ENCODE results near the gene LHX3.
"Not testable (repeated sequence)": the region's sequence is repeated elsewhere in the genome, so short reads cannot be mapped to it uniquely, and the experiment has no call there.

The LHX3 gene

DNA sequence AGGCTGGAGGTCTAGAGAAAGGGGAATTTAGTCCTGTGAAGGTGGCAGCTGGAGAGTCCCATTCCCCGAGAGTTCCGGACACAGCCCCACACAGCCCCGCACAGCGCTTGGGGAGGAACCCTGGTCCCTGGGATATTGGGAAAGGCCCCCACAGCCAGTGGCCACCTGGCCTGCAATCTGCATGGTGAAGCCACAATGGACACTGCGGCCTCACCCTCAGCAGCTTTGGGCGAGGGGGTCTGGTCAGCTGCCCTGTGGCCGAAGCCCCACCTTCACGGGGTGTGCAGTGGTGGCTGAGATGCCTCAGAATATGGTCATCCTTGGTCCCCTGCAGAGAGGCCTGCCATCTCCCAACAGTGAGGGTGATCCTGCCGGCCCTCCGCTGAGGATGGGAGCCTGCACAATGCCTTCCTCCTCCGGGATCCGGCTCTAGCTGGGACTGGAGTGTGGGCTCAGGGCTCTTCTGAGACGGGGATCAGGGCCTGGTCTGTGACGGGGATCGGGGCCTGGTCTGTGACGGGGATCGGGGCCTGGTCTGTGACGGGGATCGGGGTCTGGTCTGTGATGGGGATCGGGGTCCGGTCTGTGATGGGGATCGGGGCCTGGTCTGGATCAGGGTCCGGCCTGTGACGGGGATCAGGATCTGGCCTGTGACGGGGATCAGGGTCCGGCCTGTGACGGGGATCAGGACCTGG, 52.9 kb downstream of the LHX3 start:
- DNase-seq: no peak

DNA sequence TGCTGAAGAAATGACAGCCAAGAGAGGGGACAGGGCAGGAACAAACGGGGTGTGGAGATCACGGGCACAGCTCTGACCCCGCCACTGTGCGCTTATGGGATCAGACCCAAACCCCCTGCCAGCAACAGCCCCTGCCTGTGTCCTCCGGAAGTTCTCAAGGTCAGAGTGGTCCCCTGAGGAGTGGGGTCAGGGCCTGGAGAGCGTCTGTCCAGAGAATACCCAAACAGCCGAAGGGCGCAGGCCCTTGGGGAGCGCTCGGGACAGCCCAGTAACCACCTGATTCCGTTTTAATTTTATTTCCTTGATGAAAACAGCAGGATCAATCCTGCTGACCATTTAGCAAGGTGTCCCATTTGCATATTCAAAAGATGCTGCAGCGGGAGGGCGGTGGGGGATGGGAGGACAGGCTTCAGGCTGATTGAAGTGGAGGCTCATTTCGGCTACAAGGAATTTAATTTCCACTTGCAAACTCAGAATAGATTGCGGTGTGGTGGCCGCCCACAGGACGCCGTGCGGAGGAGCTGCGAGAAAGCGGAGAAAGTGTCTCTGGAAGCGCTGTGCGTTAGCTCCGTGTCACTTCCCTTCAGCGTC, 53.6 kb downstream of the LHX3 start:
- DNase-seq: no peak

DNA sequence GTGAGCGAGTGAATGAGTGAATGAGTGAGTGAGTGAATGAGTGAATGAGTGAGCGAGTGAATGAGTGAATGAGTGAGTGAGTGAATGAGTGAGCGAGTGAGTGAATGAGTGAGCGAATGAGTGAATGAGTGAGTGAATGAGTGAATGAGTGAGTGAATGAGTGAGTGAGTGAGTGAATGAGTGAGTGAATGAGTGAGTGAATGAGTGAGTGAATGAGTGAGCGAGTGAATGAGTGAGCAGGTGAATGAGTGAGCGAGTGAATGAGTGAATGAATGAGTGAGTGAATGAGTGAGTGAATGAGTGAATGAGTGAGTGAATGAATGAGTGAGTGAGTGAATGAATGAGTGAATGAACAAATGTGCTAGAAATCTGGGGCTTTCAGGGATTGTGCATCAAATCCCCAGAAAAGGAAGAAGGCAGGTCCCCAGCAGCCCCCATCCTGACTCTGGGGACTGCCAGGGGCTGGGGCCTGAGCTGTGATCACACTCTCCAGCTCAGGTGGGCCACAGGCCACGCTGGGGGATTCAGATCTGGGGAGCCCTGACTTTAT, 54.2 kb downstream of the LHX3 start:
- not testable (repeated sequence) for DNase-seq

DNA sequence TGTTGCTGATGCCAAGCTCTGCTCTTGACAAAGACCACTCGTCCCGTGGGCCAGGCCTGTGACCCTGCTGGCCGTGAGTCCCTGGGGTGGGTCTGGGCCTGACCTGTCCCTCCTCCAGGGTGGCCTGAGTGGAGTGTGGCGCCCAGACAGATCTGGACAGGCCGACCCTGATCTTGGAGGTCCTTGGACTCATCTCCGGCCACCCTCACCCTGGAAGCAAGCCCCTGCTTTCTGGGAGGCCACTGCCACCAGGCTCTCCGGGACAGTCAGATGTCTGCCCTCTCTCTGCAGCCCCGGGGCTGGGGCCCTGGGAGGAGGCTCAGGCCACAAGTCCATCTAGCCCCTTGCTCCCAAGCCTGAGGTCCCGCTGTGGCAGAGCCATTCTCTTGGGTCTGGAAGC, 55.1 kb downstream of the LHX3 start:
- no peak for DNase-seq

DNA sequence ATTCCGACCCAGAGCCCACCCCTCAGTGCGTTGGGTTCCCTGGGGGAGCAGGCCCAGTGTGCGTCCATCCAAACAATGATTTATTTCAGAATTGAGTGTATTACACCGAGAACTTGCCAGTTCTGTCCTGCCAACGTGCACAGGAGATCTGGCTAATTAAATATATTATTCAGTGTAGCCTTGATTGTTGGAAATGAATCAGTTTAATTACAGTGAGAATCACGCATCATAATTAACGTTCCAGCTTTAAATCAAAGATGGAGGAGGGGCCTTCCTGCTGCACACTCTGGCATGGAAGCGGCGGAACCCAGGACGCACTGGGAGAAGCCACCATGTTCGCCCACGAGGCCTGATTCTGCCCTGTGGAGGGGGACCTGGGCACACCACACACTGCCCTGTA, 55.6 kb downstream of the LHX3 start:
- no peak for DNase-seq

- no peak for DNase-seq
Observed at GRCh38 chr9:136148766-136149165, 56.2 kb downstream of the LHX3 start.

DNA sequence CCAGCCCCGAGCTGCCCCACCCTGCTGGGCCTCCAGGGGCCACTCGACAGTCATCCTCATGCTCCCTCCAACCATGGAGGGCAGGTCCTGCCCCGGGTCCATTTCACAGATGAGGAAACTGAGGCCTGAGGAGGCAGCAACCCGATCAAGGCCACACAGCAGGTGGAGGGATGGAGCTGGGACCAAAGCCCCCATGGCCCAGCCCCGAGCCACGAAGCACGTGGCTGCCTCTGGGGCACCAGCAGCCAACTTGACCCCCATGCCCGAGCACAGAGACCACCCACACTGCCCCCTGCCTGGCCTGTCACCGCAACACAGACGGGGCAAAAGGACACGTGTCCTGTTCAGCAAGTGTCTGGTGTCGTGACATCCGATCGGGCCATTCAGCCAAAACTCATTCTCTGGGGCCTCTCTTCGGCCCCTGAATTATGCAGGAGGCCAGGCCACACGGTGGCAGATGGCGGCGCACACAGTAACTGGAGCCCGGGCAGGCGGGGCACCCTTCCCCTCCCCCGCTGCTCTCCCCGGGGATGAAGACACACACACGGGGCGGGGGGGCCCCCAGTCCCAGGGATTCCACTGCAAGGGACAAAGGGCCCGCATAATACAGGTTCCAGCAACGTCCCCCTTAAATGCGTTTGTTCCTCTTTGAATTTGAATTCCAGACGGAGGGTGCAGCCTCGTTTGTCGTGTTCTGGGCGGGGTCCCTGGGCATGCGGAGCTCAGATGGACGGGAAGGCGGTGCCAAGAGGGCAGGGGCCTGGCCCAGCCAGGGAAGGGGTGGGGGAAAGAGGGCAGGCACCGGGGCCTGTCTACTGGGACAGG, 56.8 kb downstream of the LHX3 start:
- no peak for DNase-seq

DNA sequence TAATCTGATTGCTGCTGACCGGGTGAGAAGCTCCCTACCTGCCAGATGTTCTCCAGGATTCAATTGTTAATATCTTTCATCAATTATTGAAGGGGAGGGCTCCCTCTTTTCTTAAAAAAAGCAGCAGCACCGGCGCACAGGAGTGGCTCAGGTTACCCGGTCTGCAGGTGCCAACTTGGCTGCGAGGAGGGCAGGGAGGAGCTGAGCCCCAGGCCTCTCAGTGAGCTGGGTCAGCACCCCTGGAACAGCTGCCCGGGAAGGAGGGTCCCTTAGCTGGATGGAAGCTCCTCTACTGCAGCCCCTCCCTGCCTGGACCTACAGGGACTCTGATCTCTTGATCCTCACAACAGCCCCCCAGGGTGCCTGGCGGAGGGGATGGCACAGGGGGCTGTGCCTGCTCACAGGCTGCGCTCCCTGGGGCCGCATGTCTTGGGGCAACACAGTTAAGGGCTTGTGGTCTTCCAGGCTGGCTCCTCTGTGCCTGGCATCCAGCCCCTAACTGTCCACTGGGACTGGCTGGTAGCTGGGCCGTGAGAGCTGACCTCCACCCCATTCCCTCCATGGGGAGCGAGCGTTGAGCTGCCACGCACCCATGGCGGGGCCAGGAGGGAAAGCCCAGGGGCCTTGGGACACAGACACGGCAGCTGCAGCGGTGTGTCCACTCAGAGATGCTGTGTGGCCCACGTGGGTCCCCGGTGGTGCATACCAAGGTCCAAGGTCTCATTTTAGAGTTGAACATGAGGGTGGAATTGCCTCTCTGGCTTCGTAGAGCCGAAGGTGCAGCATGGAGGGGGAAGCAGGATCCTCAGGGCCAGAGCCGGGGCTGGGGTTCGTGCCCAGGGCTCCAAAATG, 57.7 kb downstream of the LHX3 start:
- no peak for DNase-seq
